Esophagus squamous epithelium (tissue), 5 donors: ENCODE results near the gene PDIA2. TPM values are rescaled to one million over a fixed set of nuclear protein-coding genes. Genes with fewer than 3 reads are reported as not detected.
A peak's percentile ranks its signal among the peaks of the same experiment; 100 is the strongest.

Experiments used
- DNase-seq: peaks from one replicate; lab custom pipeline; 2025; lab: John Stamatoyannopoulos, UW
- H3K27ac ChIP-seq, 4 donors: fragments of 200-600 bp; sonication (generic); one replicate each; pipeline ENCODE4 v1.5.1; 2016 to 2019; ENCODE audit warnings: mild to moderate bottlenecking in 1 of 4
- H3K27me3 ChIP-seq, 4 donors: fragments of 200-600 bp; sonication (generic); 1 replicate in 3 of 4; 2 replicates in 1 of 4; pipeline versions ENCODE4 v1.5.1 to v1.6.0; 2017 to 2021; ENCODE audit warnings: antibody characterized with exemption in 1 of 4
- H3K36me3 ChIP-seq, 3 donors: fragments of 200-600 bp; sonication (generic); one replicate each; pipeline ENCODE4 v1.5.1; 2016 to 2019
- H3K4me1 ChIP-seq, 3 donors: fragments of 200-600 bp; sonication (generic); one replicate each; pipeline ENCODE4 v1.5.1; 2017 to 2019
- H3K4me3 ChIP-seq, 4 donors: fragments of 200-600 bp; sonication (generic); 1 replicate in 3 of 4; 2 replicates in 1 of 4; pipeline ENCODE4 v1.5.1; 2016 to 2019; ENCODE audit warnings: mild to moderate bottlenecking in 2 of 4, moderate library complexity in 1 of 4
- H3K9me3 ChIP-seq, 3 donors: fragments of 200-600 bp; sonication (generic); one replicate each; pipeline ENCODE4 v1.5.1; 2016 to 2019
- CTCF ChIP-seq, 6 experiments: fragments of 450-650 bp in 4 of 6; fragments of 200-600 bp in 2 of 6; sonication (generic) in 2 of 6; IDR thresholded peaks; one replicate each; pipeline ENCODE4 v1.5.1; 2016 to 2019; ENCODE audit warnings: antibody characterized with exemption in 6 of 6, mild to moderate bottlenecking in 4 of 6, moderate library complexity in 4 of 6
- POLR2A ChIP-seq, 4 donors: fragments of 450-650 bp; IDR thresholded peaks; one replicate each; pipeline ENCODE4 v1.6.1; 2017; ENCODE audit warnings: antibody characterized with exemption in 4 of 4, mild to moderate bottlenecking in 4 of 4, moderate library complexity in 3 of 4
- WGBS, 2 donors: methylation state at CpG; one replicate each; pipeline ENCODE4 v1.1.5; 2018; 5-methylcytosine and 5-hydroxymethylcytosine counted together
- intact Hi-C: fragments of 100-400 bp; cut with DNase I; formaldehyde crosslinking; loops from one replicate; pipeline ENCODE4 v1.15.0; 2022
- total RNA-seq, 4 donors: library from RNA; depleted of rRNA; stranded (reverse); fragments of >200 nt; gene quantifications; one replicate each; pipeline ENCODE4 v1.1.0, GENCODE V29; 2016
- donor health status: DM: yes; HTN: yes; CAD: no.

Gene PDIA2
- total RNA-seq = not detected

- intact Hi-C loops = no loop called here
- WGBS, 2 donors = no CpG with 5 or more reads among the region's 25 CpGs
These were observed at the start of gene PDIA2 for GRCh38 chr16:283033-283805. PDIA2 (plus strand) TSS chr16:283164; CDS start chr16:283170, 6 bp downstream.

GRCh38 chr16:234468-235305 is 48.3 kb upstream of the PDIA2 start, which contains the start of gene FAM234A:
FAM234A (plus strand) TSS chr16:234821; CDS start chr16:254414, 19,593 bp downstream.
- H3K27me3 ChIP-seq = no peaks in the 10 kb centered on the region
- intact Hi-C loops = no loop called here
- TF ChIP-seq CTCF (IDR thresholded peaks at IDR 0.05) (peak in 5 of 6 experiments; percentile 10 to 57 (median 38)), POLR2A (IDR thresholded peaks at IDR 0.05) (peak in 3 of 4 donors; percentile 96 to 99 (median 99))
- H3K36me3 ChIP-seq = peaks cover 0 to 8% (median 0%) of the 10 kb centered on the region in 3 donors
- H3K27ac ChIP-seq = peak within 1 kb of the TSS; percentile 95 to 100 (median 98)
- peak; percentile 31 for DNase-seq
- H3K4me3 ChIP-seq = peak within 1 kb of the TSS; percentile 61 to 94 (median 72)
- no peaks in the 10 kb centered on the region for H3K9me3 ChIP-seq
- H3K4me1 ChIP-seq = peaks cover 0 to 24% (median 14%) of the 10 kb centered on the region in 3 donors
- 0 to 2% methylated on average over 24 to 44 of the region's 85 CpGs for WGBS, 2 donors

More at GRCh38 chr16:283033-283805, at the start of gene PDIA2:
- H3K4me1 ChIP-seq = peaks cover 6 to 32% (median 18%) of the 10 kb centered on the region in 3 donors
- peaks cover 2 to 20% (median 10%) of the 10 kb centered on the region in 3 donors for H3K36me3 ChIP-seq
- no peak within 1 kb of the TSS for H3K4me3 ChIP-seq
- H3K27me3 ChIP-seq = peaks cover 6 to 50% (median 11%) of the 10 kb centered on the region in 4 donors
- no peaks in the 10 kb centered on the region for H3K9me3 ChIP-seq
- TF ChIP-seq CTCF (IDR thresholded peaks at IDR 0.05) (no peak), POLR2A (IDR thresholded peaks at IDR 0.05) (no peak)
- no peak within 1 kb of the TSS for H3K27ac ChIP-seq
- no peak for DNase-seq

- H3K4me3 ChIP-seq = no peak overlapping the region
- no peak for DNase-seq
- intact Hi-C loops = no loop called here
- peak overlapping the region in 3 of 4 donors; percentile 3 to 75 (median 71) for H3K27ac ChIP-seq
- TF ChIP-seq POLR2A (IDR thresholded peaks at IDR 0.05) (no peak), CTCF (IDR thresholded peaks at IDR 0.05) (no peak)
- peaks cover 0 to 61% (median 34%) of the 10 kb centered on the region in 3 donors for H3K4me1 ChIP-seq
- H3K36me3 ChIP-seq = peaks cover 0 to 8% (median 0%) of the 10 kb centered on the region in 3 donors
- H3K9me3 ChIP-seq = no peaks in the 10 kb centered on the region
- no peaks in the 10 kb centered on the region for H3K27me3 ChIP-seq
- 66 to 74% methylated on average over 3 of the region's 3 CpGs for WGBS, 2 donors
These were observed 43.1 kb upstream of the PDIA2 start for GRCh38 chr16:239948-240277.

GRCh38 chr16:240559-240958 is 42.4 kb upstream of the PDIA2 start:
- Histone ChIP-seq H3K27me3 (no peaks in the 10 kb centered on the region), H3K4me3 (no peak overlapping the region), H3K9me3 (no peaks in the 10 kb centered on the region), H3K4me1 (peaks cover 0 to 57% (median 33%) of the 10 kb centered on the region in 3 donors), H3K36me3 (peaks cover 0 to 8% (median 0%) of the 10 kb centered on the region in 3 donors), H3K27ac (peak overlapping the region in 3 of 4 donors; percentile 44 to 75 (median 71))
- 79 to 95% methylated on average over 7 to 8 of the region's 8 CpGs for WGBS, 2 donors
- intact Hi-C loops = no loop called here
- DNase-seq = no peak
- TF ChIP-seq POLR2A (IDR thresholded peaks at IDR 0.05) (no peak), CTCF (IDR thresholded peaks at IDR 0.05) (no peak)
